ENCODE data around the gene KCND1.

Gene KCND1

GRCh38 chrX:48937054-48937907, 34.4 kb downstream of the KCND1 start:
- peak; percentile 19 for DNase-seq (ENCODE audit: low spot score)

GRCh38 chrX:48936429-48937053, 35.1 kb downstream of the KCND1 start:
- DNase-seq (ENCODE audit: low spot score), result no peak

GRCh38 chrX:48935301-48935670, 36.4 kb downstream of the KCND1 start:
- DNase-seq (ENCODE audit: low spot score), result no peak

- DNase-seq (ENCODE audit: low spot score), result no peak
Measured at GRCh38 chrX:48934581-48935300, 36.9 kb downstream of the KCND1 start.

GRCh38 chrX:48933757-48934156, 37.9 kb downstream of the KCND1 start:
- no peak for DNase-seq (ENCODE audit: low spot score)

GRCh38 chrX:48927736-48928382, 43.8 kb downstream of the KCND1 start:
- DNase-seq (ENCODE audit: low spot score), result no peak

DNA sequence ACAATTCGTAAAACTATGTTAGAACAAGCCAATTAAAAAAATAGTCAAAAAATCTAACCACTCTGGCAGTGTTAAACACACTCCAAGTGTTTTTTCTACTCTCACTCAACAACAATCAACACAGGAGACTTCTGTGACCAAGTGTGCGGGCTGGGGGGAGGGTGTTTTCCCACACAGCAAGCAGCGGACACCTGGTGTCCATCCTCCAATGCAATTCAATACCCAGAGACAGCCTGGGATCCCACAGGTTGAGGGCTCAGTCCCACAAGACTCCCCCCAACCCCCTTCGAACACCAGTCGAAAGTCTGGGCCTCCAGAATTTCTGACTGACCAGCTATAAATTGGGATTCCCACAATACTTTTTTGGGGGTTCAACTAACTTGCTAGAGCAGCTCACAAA, 44.5 kb downstream of the KCND1 start:
- no peak for DNase-seq (ENCODE audit: low spot score)

GRCh38 chrX:48924270-48924669, 47.4 kb downstream of the KCND1 start:
- no peak for DNase-seq (ENCODE audit: low spot score)

- no peak for DNase-seq (ENCODE audit: low spot score)
Measured at GRCh38 chrX:48923771-48924170, 47.9 kb downstream of the KCND1 start.

DNA sequence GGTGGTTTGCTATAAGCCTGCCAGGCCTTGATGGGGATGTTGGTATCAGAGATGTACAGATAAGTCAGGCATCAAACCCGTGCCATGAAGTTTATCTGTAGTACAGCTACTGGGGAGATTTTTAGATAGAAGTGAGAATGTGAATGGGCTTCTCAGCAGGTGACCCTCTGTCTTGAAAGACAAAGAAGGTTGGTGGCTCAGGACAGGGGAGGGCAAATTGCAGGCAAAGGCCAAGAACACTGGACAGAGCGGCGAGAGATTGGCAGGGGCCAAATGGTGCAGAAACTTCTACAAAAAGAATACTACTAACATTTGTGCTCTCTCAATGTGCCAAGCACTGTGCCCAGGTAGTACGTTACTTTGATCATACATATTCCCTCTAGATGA, 50.9 kb downstream of the KCND1 start:
- DNase-seq (ENCODE audit: low spot score), result no peak

DNA sequence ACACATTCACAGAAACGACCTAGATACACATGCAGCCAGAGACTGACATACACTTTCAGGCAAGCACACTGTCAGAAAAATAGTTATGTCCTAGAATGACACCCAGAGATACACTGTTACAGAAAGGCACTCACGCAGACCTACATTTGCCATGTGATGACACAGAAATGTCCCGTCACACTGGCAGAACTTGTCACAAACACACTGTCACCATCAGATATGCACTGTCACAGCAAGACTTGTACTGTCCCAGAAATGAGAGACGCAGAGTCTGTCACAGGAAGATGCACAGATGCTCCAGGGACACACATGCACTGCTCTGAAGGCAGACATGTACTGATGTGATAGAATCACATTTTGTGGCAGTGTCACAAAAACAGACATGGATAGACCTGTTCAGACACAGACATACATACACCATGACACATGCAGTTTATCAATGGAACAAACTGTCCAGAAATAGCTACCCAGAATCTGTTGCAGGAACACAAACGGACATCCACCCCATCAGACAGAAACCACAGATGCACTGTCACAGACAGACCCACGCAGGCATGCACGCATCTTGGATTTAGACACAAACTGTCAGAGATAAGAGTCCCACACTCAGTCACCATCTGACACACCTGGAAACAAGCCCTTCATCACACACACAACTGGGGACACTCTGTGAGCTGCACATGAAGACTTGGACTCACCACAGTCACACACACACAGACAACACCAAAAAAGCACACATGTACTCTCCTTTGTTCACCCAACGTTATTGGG, 51.5 kb downstream of the KCND1 start:
- DNase-seq (ENCODE audit: low spot score), result no peak

- peak; percentile 7 for DNase-seq (ENCODE audit: low spot score)
Measured at GRCh38 chrX:48919360-48919841, 52.2 kb downstream of the KCND1 start.

GRCh38 chrX:48918643-48919340, 52.9 kb downstream of the KCND1 start, which contains the start of gene PIM2:
Gene PIM2, minus strand, starts transcription at chrX:48919024. Its CDS starts 190 bp downstream, at chrX:48918834.
- DNase-seq (ENCODE audit: low spot score), result peak; percentile 77

- DNase-seq (ENCODE audit: low spot score), result no peak
Measured at GRCh38 chrX:48918301-48918642, 53.4 kb downstream of the KCND1 start.

- DNase-seq (ENCODE audit: low spot score), result peak; percentile 93
Measured at GRCh38 chrX:48917139-48918001, 54.3 kb downstream of the KCND1 start.

- no peak for DNase-seq (ENCODE audit: low spot score)
Measured at GRCh38 chrX:48914593-48915493, 56.8 kb downstream of the KCND1 start.

DNA sequence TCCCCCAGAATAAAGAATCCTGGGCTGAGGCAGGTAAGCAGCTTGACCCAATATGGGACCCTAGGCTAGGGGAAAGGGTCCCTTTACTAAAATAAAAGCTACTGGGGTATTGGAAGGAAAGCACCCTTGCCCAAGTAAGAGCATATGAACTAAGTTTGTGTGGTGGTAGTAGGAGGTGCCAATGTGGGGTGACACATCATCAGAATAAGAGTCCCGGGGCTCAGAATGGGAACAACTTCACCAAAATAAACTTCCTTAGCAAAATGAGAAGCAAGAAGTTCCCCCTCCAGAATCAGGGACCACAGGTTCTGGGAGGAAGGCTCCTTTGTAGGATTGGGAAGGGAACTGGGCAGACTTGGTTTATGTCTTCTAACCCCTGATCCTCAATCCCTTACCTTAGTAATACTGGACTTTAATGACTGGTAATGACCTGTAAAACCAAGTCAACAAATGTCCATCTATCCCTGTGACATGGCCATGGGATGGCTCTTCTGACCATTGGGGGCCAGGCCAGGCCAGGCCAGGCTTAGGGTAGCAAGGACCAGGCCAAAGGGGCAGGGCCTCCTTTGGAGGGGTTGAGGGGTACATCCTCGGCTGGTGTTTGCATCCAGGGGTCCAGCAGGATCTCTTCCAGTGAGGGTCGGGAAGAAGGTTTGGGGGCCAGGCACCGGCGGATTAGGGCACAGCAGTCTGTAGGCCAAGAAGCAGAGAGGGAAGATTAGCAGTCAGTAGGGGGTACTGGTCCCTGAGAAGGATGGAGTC, 57.9 kb downstream of the KCND1 start:
- DNase-seq (ENCODE audit: low spot score), result no peak

Data from GM03348 (cell line).